ENCODE measurements around the gene AP2A1. TPM values are rescaled to one million over a fixed set of nuclear protein-coding genes. Genes with fewer than 3 reads are reported as not detected.
A peak's percentile ranks its signal among the peaks of the same experiment; 100 is the strongest.

The AP2A1 gene
- total and polyA plus RNA-seq, 9 of the 15 experiments (the other 6 are each of a cell fraction or from before 2014, with no cell fraction given), result 0.55 to 150 (median 31.9) TPM

- ChIA-PET CTCF (ENCODE audit: low intra/inter-chr PET ratio) (no interaction called here), POLR2A (interaction anchor here (0.6 to 1.6 kb wide), 3 partner anchors 13 to 36 kb away, joined by 3 to 4 read pairs (median 4); no protein-coding TSS in a partner anchor)
- peak overlapping the region; percentile 93 for H3K4me2 ChIP-seq (ENCODE audit: insufficient read depth, low read length)
- H3K79me2 ChIP-seq (ENCODE audit: control insufficient read depth, insufficient read depth, low read length), result peaks cover 57% of the 10 kb centered on the region
- 0 out of 2 replicates have a peak, but pooled peaks cover 3% of the 10 kb centered on the region for H4K20me1 ChIP-seq (replicated peaks; ENCODE audit: control insufficient read depth, insufficient read depth, low read length)
- DNase-seq (ENCODE audit: extremely low read depth in 1 of 4, low spot score in 3 of 4), result no peak
- peak overlapping the region; percentile 90 to 95 for H3K9ac ChIP-seq (ENCODE audit: insufficient read depth in 1 of 2, low read depth in 2 of 2, low read length in 2 of 2)
- no peaks in the 10 kb centered on the region for H3K27me3 ChIP-seq (ENCODE audit: control insufficient read depth in 2 of 2, insufficient read depth in 2 of 2, low read length in 2 of 2)
- ATAC-seq, result no peak
- H2AFZ ChIP-seq (ENCODE audit: low read depth, low read length), result no peak overlapping the region
- H3K9me1 ChIP-seq (ENCODE audit: control insufficient read depth, insufficient read depth, low read length), result no peaks in the 10 kb centered on the region
- H3K4me3 ChIP-seq, result peak overlapping the region; percentile 98
- H3K9me3 ChIP-seq (replicated peaks; ENCODE audit: control insufficient read depth, insufficient read depth, low read depth, low read length), result no peaks in the 10 kb centered on the region
- peaks cover 31% of the 10 kb centered on the region for H3K36me3 ChIP-seq (ENCODE audit: control insufficient read depth, insufficient read depth, low read length)
- peaks cover 37 to 55% of the 10 kb centered on the region in 2 experiments for H3K4me1 ChIP-seq (replicated peaks in 1 of 2; ENCODE audit: control insufficient read depth in 2 of 2, insufficient read depth in 2 of 2, low read length in 2 of 2)
- WGBS (ENCODE audit: insufficient coverage, low coverage, missing lambda C conversion rate), result 20% methylated on average over 11 of the region's 12 CpGs
- no peak for FAIRE-seq
- in situ Hi-C loops (cut with MboI), result no loop called here
- BruUV-seq (replicated peaks), result TSS peak; percentile 52
- intact Hi-C loops (cut with micrococcal nuclease), result loop anchor here (5.0 kb wide), 3 partner anchors 39 to 99 kb away; partner anchors contain the start of genes PNKP and PRMT1
- peak overlapping the region; percentile 84 for H3K27ac ChIP-seq (ENCODE audit: extremely low read depth, low read depth, low read length)
- TF ChIP-seq ZFX (CRISPR knock-in tag; IDR thresholded peaks at IDR 0.05) (0 out of 2 replicates have a peak, but pooled peaks have one; percentile 23), SREBF2 (CRISPR knock-in tag; IDR thresholded peaks at IDR 0.05) (no peak), ATF3 (IDR thresholded peaks at IDR 0.05) (no peak), ATF3 (CRISPR knock-in tag; conservative IDR thresholded peaks at IDR 0.05) (0 out of 2 replicates have a peak, but pooled peaks have one; percentile 9), SPI1 (IDR thresholded peaks at IDR 0.05; ENCODE audit: borderline replicate concordance, low read depth, low read length) (peak; percentile 32; the same call in 1 of the 2 replicates), ZNF146 (CRISPR knock-in tag; IDR thresholded peaks at IDR 0.05; ENCODE audit: unreplicated experiment) (no peak), RAD51 (IDR thresholded peaks at IDR 0.05; ENCODE audit: borderline replicate concordance, low read depth) (no peak), CBX8 (IDR thresholded peaks at IDR 0.05; ENCODE audit: borderline replicate concordance, extremely low read depth, low read depth, low read length, poor library complexity, severe bottlenecking) (no peak), SRF (CRISPR knock-in tag; IDR thresholded peaks at IDR 0.05) (0 out of 4 replicates have a peak, but pooled peaks of 1 of the 2 experiments have one; percentile 17), ZBTB43 (CRISPR knock-in tag; IDR thresholded peaks at IDR 0.05) (no peak), GATAD2B (IDR thresholded peaks at IDR 0.05; ENCODE audit: borderline replicate concordance) (no peak), YY1 (IDR thresholded peaks at IDR 0.05; ENCODE audit: borderline replicate concordance in 1 of 3, control insufficient read depth in 1 of 3, extremely low read depth in 1 of 3, insufficient read depth in 3 of 3, insufficient read length in 1 of 3, insufficient replicate concordance in 2 of 3, low read depth in 1 of 3, low read length in 2 of 3) (no peak), E2F6 (IDR thresholded peaks at IDR 0.05; ENCODE audit: borderline replicate concordance in 1 of 2, extremely low read depth in 1 of 2, insufficient read depth in 1 of 2, insufficient read length in 1 of 2, low read depth in 1 of 2, low read length in 1 of 2, poor library complexity in 1 of 2, severe bottlenecking in 1 of 2) (no peak)
These were observed 1.3 kb downstream of the AP2A1 start for GRCh38 chr19:49767967-49768581.
